H9 (cell line): ENCODE measurements around the gene SF3A1. TPM values are rescaled to one million over a fixed set of nuclear protein-coding genes. Genes with fewer than 3 reads are reported as not detected.

ENCODE experiments used
- DNase-seq: peaks from one replicate; pipeline ENCODE4 v3.0.0-alpha.2; 2017
- H2AFZ ChIP-seq: one replicate; pipeline ENCODE4 v1.6.1; 2013; ENCODE audit warnings: mild to moderate bottlenecking, low read length, control low read depth, moderate library complexity
- H2AK5ac ChIP-seq: 2 replicates; pipeline ENCODE4 v1.6.1; 2013; ENCODE audit warnings: low read length, control low read depth, mixed read lengths; ENCODE audit not compliant: insufficient read length
- H2BK120ac ChIP-seq: one replicate; pipeline ENCODE4 v1.6.1; 2013; ENCODE audit warnings: low read depth, mild to moderate bottlenecking, low read length, control low read depth, inconsistent platforms; ENCODE audit not compliant: poor library complexity, severe bottlenecking
- H2BK12ac ChIP-seq: 2 replicates; pipeline ENCODE4 v1.6.1; 2013; ENCODE audit warnings: low read length, control low read depth, mixed read lengths, low read depth; ENCODE audit not compliant: insufficient read length
- H2BK15ac ChIP-seq: 2 replicates; pipeline ENCODE4 v1.6.1; 2013; ENCODE audit warnings: low read depth, low read length, control low read depth
- H2BK20ac ChIP-seq: one replicate; pipeline ENCODE4 v1.6.1; 2013; ENCODE audit warnings: low read depth, mild to moderate bottlenecking, low read length, control low read depth, inconsistent platforms; ENCODE audit not compliant: poor library complexity, severe bottlenecking
- H2BK5ac ChIP-seq: 2 replicates; pipeline ENCODE4 v1.6.1; 2013; ENCODE audit warnings: low read length, control low read depth, mixed read lengths; ENCODE audit not compliant: insufficient read length
- H3K14ac ChIP-seq: 2 replicates; pipeline ENCODE4 v1.6.1; 2013; ENCODE audit warnings: low read length, control low read depth; ENCODE audit not compliant: insufficient read depth
- H3K18ac ChIP-seq: 2 replicates; pipeline ENCODE4 v1.6.1; 2013; ENCODE audit warnings: low read depth, mild to moderate bottlenecking, mixed read lengths, low read length, control low read depth; ENCODE audit not compliant: insufficient read length
- H3K23ac ChIP-seq: 2 replicates; pipeline ENCODE4 v1.6.1; 2013; ENCODE audit warnings: low read length, control low read depth, mixed read lengths, low read depth; ENCODE audit not compliant: insufficient read length
- H3K23me2 ChIP-seq: 2 replicates; pipeline ENCODE4 v1.6.1; 2013; ENCODE audit warnings: low read depth, mild to moderate bottlenecking, mixed read lengths, low read length, control low read depth; ENCODE audit not compliant: insufficient read length, poor library complexity, severe bottlenecking
- H3K27ac ChIP-seq: 2 replicates; pipeline ENCODE4 v1.5.1; 2013; ENCODE audit warnings: low read length, control low read depth, mixed read lengths, low read depth; ENCODE audit not compliant: insufficient read length
- H3K27me3 ChIP-seq: 2 replicates; pipeline ENCODE4 v1.6.1; 2013; ENCODE audit warnings: low read length, control low read depth, inconsistent platforms; ENCODE audit not compliant: insufficient read depth
- H3K4ac ChIP-seq: 2 replicates; pipeline ENCODE4 v1.6.1; 2013; ENCODE audit warnings: low read depth, mild to moderate bottlenecking, control low read depth, inconsistent platforms, low read length, moderate library complexity
- H3K4me1 ChIP-seq: 2 replicates; pipeline ENCODE4 v1.6.1; 2013; ENCODE audit warnings: low read length, control low read depth, inconsistent platforms; ENCODE audit not compliant: insufficient read depth
- H3K4me2 ChIP-seq: 2 replicates; pipeline ENCODE4 v1.6.1; 2013; ENCODE audit warnings: low read length, control low read depth, mixed read lengths; ENCODE audit not compliant: insufficient read length, insufficient read depth
- H3K56ac ChIP-seq: 2 replicates; pipeline ENCODE4 v1.6.1; 2013; ENCODE audit warnings: low read depth, mild to moderate bottlenecking, mixed read lengths, low read length, control low read depth; ENCODE audit not compliant: insufficient read length
- H3K79me1 ChIP-seq: 2 replicates; pipeline ENCODE4 v1.6.1; 2013; ENCODE audit warnings: low read depth, mild to moderate bottlenecking, moderate library complexity, low read length, control low read depth, inconsistent platforms; ENCODE audit not compliant: insufficient read depth, poor library complexity, severe bottlenecking
- H3K79me2 ChIP-seq: 2 replicates; pipeline ENCODE4 v1.6.1; 2013; ENCODE audit warnings: low read length, control low read depth, inconsistent platforms; ENCODE audit not compliant: insufficient read depth
- H3K9ac ChIP-seq: 2 replicates; pipeline ENCODE4 v1.6.1; 2013; ENCODE audit warnings: low read length, control low read depth, mixed read lengths; ENCODE audit not compliant: insufficient read length; ENCODE audit errors: extremely low read depth
- H3K9me3 ChIP-seq: one replicate; pipeline ENCODE4 v1.6.1; 2013; ENCODE audit warnings: low read depth, low read length, inconsistent platforms; ENCODE audit not compliant: control insufficient read depth
- H3T11ph ChIP-seq: one replicate; pipeline ENCODE4 v1.6.1; 2013; ENCODE audit warnings: mild to moderate bottlenecking, low read length, control low read depth, inconsistent platforms
- H4K20me1 ChIP-seq: one replicate; pipeline ENCODE4 v1.6.1; 2013; ENCODE audit not compliant: control insufficient read depth, insufficient read length, insufficient read depth
- H4K5ac ChIP-seq: 2 replicates; pipeline ENCODE4 v1.6.1; 2013; ENCODE audit warnings: low read depth, mild to moderate bottlenecking, mixed read lengths, low read length, control low read depth; ENCODE audit not compliant: insufficient read length
- H4K8ac ChIP-seq: replicated peaks from 2 replicates; pipeline ENCODE4 v1.6.1; 2013; ENCODE audit warnings: low read length, control low read depth, mixed read lengths, low read depth; ENCODE audit not compliant: insufficient read length
- H4K91ac ChIP-seq: 2 replicates; pipeline ENCODE4 v1.6.1; 2013; ENCODE audit warnings: low read depth, mild to moderate bottlenecking, moderate library complexity, mixed read lengths, low read length, control low read depth; ENCODE audit not compliant: insufficient read length
- H3K27ac Mint-ChIP-seq, 3 experiments: 2 replicates in 2 of 3; 3 replicates in 1 of 3; pipeline ENCODE4 v1.8.0; 2020 to 2021; ENCODE audit warnings: mixed read lengths in 3 of 3, mild to moderate bottlenecking in 1 of 3, moderate library complexity in 1 of 3
- H3K27me3 Mint-ChIP-seq: 2 replicates; pipeline ENCODE4 v1.8.0; 2021; ENCODE audit warnings: low read depth, mild to moderate bottlenecking, moderate library complexity, mixed read lengths
- H3K36me3 Mint-ChIP-seq, 3 experiments: 2 replicates in 2 of 3; 3 replicates in 1 of 3; pipeline ENCODE4 v1.8.0; 2020 to 2021; ENCODE audit warnings: low read depth in 3 of 3, mixed read lengths in 3 of 3; ENCODE audit not compliant: insufficient read depth in 1 of 3
- H3K4me1 Mint-ChIP-seq, 2 experiments: 2 replicates each; pipeline ENCODE4 v1.8.0; 2020; ENCODE audit warnings: mixed read lengths in 2 of 2
- H3K4me3 Mint-ChIP-seq, 2 experiments: 2 replicates in 1 of 2; 3 replicates in 1 of 2; pipeline ENCODE4 v1.8.0; 2020 to 2021; ENCODE audit warnings: mild to moderate bottlenecking in 2 of 2, mixed read lengths in 2 of 2, moderate library complexity in 1 of 2
- H3K9me3 Mint-ChIP-seq, 2 experiments: 2 replicates in 1 of 2; 3 replicates in 1 of 2; pipeline ENCODE4 v1.8.0; 2020; ENCODE audit warnings: mild to moderate bottlenecking in 2 of 2, mixed read lengths in 2 of 2, moderate library complexity in 1 of 2
- CTCF ChIP-seq: fragments of 200-600 bp; sonication (generic); conservative IDR thresholded peaks from 3 replicates; pipeline ENCODE4 v1.8.0; 2021; ENCODE audit warnings: antibody characterized with exemption, mild to moderate bottlenecking
- WGBS: extraction: QIAGEN DNeasy Blood & Tissue Kit; methylation state at CpG from one replicate; pipeline ENCODE4 v1.1.7; 2013; ENCODE audit warnings: missing lambda C conversion rate, low lambda C conversion rate, mixed read lengths; ENCODE audit not compliant: insufficient read length; ENCODE audit errors: extremely low coverage; 5-methylcytosine and 5-hydroxymethylcytosine counted together
- total RNA-seq: library from RNA; stranded (reverse); gene quantifications from 2 replicates; pipeline ENCODE4 v1.2.1, GENCODE V29; 2021

The SF3A1 gene
- total RNA-seq, 1 experiment from 2014 or later: 225 TPM

- no peak overlapping the region; the same call in 1 of the 2 replicates for H3K14ac ChIP-seq
- no CpG with 5 or more reads among the region's 19 CpGs for WGBS
- no peak for TF ChIP-seq CTCF
- H3K27ac ChIP-seq: no peak overlapping the region
- no peak overlapping the region for H2BK12ac ChIP-seq
- H3K18ac ChIP-seq: no peak overlapping the region
- H3K36me3 Mint-ChIP-seq: peaks cover 3 to 11% (median 11%) of the 10 kb centered on the region in 3 experiments; a peak in 5 of 7 replicates
- no peak overlapping the region for H3K9ac ChIP-seq
- H3K56ac ChIP-seq: no peak overlapping the region
- no peak overlapping the region for H3T11ph ChIP-seq
- no peak overlapping the region for H4K8ac ChIP-seq
- no peak overlapping the region for H3K4me2 ChIP-seq
- H3K9me3 ChIP-seq: no peaks in the 10 kb centered on the region
- H2BK5ac ChIP-seq: no peak overlapping the region
- no peaks in the 10 kb centered on the region for H3K9me3 Mint-ChIP-seq
- H3K27me3 ChIP-seq: no peaks in the 10 kb centered on the region
- H2BK120ac ChIP-seq: no peak overlapping the region
- H4K20me1 ChIP-seq: no peaks in the 10 kb centered on the region
- H2AK5ac ChIP-seq: no peak overlapping the region
- no peak for DNase-seq
- no peak overlapping the region for H4K91ac ChIP-seq
- no peak overlapping the region for H3K23ac ChIP-seq
- H3K27ac Mint-ChIP-seq: peak overlapping the region; percentile 58 to 83 (median 68); a peak in 4 of 7 replicates
- H2BK15ac ChIP-seq: no peak overlapping the region
- no peaks in the 10 kb centered on the region for H3K23me2 ChIP-seq
- no peaks in the 10 kb centered on the region for H3K4me1 ChIP-seq
- no peak overlapping the region for H2BK20ac ChIP-seq
- H4K5ac ChIP-seq: no peak overlapping the region
- no peaks in the 10 kb centered on the region; the same call in none of the 2 replicates for H3K27me3 Mint-ChIP-seq
- H3K4me3 Mint-ChIP-seq: no peak overlapping the region
- H3K4ac ChIP-seq: no peak overlapping the region
- H3K79me2 ChIP-seq: no peaks in the 10 kb centered on the region
- H3K79me1 ChIP-seq: no peaks in the 10 kb centered on the region
- peaks cover 6% of the 10 kb centered on the region in 2 experiments; a peak in 1 of 4 replicates for H3K4me1 Mint-ChIP-seq
- no peak overlapping the region for H2AFZ ChIP-seq
These were observed 14.0 kb upstream of the SF3A1 start for GRCh38 chr22:30370641-30371230.
